ENCODE data around the gene RTP5.
"Not testable (repeated sequence)": the region's sequence is repeated elsewhere in the genome, so short reads cannot be mapped to it uniquely, and the experiment has no call there.

Gene RTP5

DNA sequence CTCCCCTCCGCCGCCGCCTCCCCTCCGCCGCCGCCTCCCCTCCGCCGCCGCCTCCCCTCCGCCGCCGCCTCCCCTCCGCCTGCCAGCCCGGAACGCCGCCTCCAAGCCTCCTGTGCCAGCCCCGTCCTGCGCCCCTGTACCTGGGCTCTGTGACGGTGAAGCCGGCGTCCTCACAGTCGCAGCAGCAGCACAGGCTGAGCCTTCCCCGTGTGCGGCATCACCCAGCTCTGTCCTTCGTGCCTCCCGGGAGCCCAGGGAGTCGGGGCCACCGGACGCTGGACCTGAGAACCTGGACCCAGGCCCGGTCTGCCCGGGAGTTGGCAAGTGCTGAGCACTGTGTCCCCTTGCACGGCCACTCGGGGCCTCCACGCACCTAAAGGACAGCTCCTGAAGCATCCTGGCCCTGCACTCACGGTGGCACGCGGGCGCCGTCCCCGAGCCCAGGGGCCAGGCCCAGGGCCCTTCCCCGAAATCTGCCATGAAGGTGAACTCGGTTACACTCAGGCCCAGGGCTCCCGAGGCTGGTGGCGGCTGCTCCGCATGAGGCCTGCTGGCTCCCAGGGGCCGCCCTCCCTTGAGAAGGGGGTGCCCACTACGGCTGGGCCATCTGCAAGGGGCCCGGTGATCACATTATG lies 32.9 kb downstream of the RTP5 start:
- Mint-ChIP-seq H3K27ac (no peak overlapping the region), H3K27me3 (ENCODE audit: low read depth) (peaks cover 28% of the 10 kb centered on the region), H3K9me3 (no peaks in the 10 kb centered on the region), H3K4me1 (peaks cover 39% of the 10 kb centered on the region), H3K4me3 (peak overlapping the region in 1 of 3 experiments; percentile 11), H3K36me3 (ENCODE audit: low read depth) (no peaks in the 10 kb centered on the region)
- TF ChIP-seq, protein P1, sequence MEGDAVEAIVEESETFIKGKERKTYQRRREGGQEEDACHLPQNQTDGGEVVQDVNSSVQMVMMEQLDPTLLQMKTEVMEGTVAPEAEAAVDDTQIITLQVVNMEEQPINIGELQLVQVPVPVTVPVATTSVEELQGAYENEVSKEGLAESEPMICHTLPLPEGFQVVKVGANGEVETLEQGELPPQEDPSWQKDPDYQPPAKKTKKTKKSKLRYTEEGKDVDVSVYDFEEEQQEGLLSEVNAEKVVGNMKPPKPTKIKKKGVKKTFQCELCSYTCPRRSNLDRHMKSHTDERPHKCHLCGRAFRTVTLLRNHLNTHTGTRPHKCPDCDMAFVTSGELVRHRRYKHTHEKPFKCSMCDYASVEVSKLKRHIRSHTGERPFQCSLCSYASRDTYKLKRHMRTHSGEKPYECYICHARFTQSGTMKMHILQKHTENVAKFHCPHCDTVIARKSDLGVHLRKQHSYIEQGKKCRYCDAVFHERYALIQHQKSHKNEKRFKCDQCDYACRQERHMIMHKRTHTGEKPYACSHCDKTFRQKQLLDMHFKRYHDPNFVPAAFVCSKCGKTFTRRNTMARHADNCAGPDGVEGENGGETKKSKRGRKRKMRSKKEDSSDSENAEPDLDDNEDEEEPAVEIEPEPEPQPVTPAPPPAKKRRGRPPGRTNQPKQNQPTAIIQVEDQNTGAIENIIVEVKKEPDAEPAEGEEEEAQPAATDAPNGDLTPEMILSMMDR (IDR thresholded peaks at IDR 0.05; ENCODE audit: unreplicated experiment in 3 of 3): no peak

DNA sequence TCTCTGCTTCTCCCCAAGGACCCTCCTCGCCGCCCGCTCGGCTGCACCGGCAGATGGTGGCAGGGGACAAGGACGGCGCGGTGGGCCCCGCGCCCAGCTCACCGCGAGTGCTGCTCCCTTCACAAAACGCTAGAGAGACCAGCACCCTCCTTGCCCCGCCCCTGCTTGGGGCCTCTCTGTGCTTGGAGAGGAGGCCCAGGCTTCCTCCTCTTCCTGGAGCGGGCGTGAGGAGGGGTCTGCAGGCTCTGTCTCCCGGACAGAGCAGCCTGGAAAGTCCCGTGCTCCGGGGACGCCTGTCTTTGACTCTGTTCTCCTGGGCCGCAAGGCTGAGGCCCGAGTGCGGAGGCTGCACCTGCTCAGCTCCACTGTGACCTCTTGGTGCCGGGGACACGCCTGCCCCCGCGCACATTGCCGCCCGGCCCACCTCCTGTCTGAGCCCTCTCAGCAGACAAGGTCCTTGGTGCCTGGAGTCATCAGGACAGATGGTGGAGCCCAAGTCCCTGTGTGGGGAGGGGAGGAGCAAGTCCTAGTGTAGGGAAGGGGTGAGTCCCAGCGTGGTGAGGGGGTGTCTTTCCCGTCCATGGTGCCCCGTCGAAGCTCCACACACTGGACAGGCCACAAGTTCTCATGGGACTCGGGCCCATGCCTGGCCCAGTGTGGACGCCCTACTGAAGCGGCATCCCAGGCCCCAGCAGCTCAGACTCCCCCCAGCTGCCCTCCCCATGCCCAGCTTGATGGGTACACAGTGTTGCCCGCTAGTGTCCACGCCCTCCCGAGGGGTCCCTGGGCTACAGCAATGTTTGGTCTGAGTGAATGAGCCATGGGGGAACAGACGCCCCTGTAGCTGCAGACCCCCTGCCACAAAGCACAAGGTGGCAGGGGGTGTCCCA lies 33.8 kb downstream of the RTP5 start:
- H3K4me3 Mint-ChIP-seq: no peak overlapping the region
- no peaks in the 10 kb centered on the region for H3K9me3 Mint-ChIP-seq
- H3K27me3 Mint-ChIP-seq (ENCODE audit: low read depth): peaks cover 22% of the 10 kb centered on the region
- no peaks in the 10 kb centered on the region for H3K36me3 Mint-ChIP-seq (ENCODE audit: low read depth)
- peaks cover 35% of the 10 kb centered on the region for H3K4me1 Mint-ChIP-seq
- TF ChIP-seq, protein P1 (IDR thresholded peaks at IDR 0.05; ENCODE audit: unreplicated experiment in 3 of 3): no peak
- no peak overlapping the region for H3K27ac Mint-ChIP-seq

DNA sequence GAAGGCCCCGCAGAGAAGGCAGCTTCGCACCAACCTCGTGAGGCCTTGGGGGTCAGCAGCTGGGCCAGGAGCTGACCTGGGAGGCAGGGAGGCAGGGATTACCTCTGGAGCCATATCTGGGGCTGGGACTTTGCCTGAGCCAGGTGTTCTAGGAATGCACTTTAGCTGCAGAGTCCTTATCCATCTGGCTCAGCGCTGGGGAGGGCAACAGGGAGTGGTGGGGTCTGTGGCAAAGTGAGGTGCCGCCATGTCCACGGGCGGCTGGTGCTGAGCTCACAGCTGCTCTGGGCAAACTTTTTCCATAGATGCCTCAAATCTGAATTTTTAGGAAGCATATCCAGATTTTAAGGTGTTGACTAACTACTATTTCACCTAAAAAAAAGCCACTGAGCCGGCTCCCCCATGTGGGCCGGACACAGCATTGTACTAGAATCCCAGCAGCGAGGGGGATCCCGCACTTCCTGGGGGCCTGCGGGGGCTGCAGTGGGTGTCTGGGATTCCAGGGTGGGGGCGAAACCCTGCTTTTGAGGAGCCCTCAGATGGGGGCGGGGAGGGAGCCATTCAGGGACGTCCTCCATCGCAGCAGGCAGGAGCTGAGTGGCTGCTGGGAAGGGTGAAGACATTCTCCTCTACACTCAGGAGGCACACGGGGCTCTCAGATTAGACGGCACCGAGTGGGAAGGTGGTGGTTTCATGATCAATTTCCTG lies 34.6 kb downstream of the RTP5 start:
- peaks cover 21% of the 10 kb centered on the region for H3K27me3 Mint-ChIP-seq (ENCODE audit: low read depth)
- H3K4me3 Mint-ChIP-seq: peak overlapping the region in 1 of 3 experiments; percentile 43
- no peak overlapping the region for H3K27ac Mint-ChIP-seq
- no peaks in the 10 kb centered on the region for H3K36me3 Mint-ChIP-seq (ENCODE audit: low read depth)
- H3K4me1 Mint-ChIP-seq: peaks cover 30% of the 10 kb centered on the region
- no peaks in the 10 kb centered on the region for H3K9me3 Mint-ChIP-seq
- TF ChIP-seq, protein P1 (IDR thresholded peaks at IDR 0.05; ENCODE audit: unreplicated experiment in 3 of 3): no peak

DNA sequence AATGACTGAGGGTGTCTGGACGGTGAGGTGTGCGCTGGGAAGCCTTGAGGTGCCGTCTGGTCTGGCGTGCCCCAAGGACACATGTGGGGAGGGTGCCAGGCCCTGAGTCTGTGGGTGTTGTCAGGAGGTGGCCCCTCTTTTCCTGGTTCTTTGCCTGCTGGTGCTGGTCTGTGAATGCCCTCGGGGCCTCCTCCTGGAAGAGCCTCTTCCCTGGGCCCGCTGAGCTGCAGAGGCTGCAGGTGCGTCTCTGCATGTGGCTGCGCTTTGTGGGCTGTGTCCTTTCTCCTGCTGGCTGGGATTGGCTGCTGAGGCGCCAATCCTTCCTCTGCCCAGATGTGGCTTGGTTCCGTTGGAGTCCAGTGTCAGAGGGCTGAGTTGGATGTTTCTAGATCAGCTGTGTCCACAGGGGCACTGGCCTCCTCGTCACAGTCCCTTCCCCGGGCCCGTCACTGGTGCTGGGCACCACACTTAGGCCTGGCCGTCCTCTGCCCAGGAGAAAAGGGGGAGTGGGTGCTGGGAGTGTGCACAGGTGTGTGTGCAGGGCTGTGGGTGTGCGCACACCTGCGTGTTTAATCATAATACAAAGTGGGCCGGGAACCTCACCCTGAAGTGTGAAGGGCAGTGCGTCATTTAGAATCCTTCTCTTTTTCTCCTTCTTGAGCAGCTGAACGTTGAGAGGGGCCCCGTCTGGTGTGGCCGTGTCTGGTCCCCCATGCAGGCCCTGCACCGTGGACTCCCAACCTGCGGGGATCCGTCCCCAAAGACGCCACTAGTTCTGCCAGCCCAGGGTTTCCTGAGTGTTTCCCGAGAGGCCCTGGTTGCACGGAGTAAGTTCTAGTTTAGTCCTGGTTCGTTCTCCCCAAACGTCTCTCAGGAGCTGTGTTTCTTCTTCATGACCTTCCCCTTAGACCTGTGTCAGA lies 35.5 kb downstream of the RTP5 start:
- Mint-ChIP-seq H3K27me3 (ENCODE audit: low read depth) (peaks cover 15% of the 10 kb centered on the region), H3K9me3 (no peaks in the 10 kb centered on the region), H3K4me3 (no peak overlapping the region), H3K36me3 (ENCODE audit: low read depth) (no peaks in the 10 kb centered on the region), H3K4me1 (peaks cover 21% of the 10 kb centered on the region), H3K27ac (no peak overlapping the region)
- TF ChIP-seq, protein P1 (IDR thresholded peaks at IDR 0.05; ENCODE audit: unreplicated experiment in 3 of 3): no peak

DNA sequence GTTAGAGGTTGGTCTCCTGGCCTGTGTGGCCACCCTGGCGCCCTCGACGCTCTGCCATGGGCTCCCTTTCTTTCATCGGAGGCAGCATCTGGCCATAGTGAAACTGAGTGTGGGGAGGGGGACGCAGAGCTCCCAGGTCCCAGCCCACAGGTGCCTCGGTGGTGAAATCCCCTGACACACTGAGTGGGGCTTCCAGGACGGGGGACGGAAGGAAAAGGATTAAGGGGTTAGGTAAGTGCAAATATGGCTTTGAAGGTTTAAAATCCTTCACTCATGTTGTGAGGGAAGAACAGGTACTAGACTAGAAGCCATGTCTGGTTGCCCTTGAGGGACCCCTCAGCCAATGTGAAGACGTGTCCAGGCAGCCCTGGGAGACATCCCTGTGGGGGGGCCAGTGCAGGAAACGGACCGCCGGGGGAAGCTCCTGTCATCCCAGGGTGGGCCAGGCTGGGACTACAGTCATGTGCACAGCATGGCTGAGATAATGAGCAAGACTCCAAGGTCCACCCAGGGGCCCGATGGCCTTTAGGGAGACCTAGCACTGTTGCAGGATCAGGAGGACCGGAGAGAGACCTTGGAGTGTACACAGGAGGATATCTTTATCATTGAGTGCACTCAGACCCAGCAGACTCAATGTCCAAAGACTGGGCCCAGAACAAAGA lies 36.3 kb downstream of the RTP5 start:
- H3K27ac Mint-ChIP-seq: peak overlapping the region in 1 of 3 experiments; percentile 33
- peaks cover 13% of the 10 kb centered on the region for H3K4me1 Mint-ChIP-seq
- H3K36me3 Mint-ChIP-seq (ENCODE audit: low read depth): peaks cover 6% of the 10 kb centered on the region
- H3K4me3 Mint-ChIP-seq: no peak overlapping the region
- H3K9me3 Mint-ChIP-seq: no peaks in the 10 kb centered on the region
- peaks cover 15% of the 10 kb centered on the region for H3K27me3 Mint-ChIP-seq (ENCODE audit: low read depth)
- TF ChIP-seq, protein P1 (IDR thresholded peaks at IDR 0.05; ENCODE audit: unreplicated experiment in 3 of 3): no peak

DNA sequence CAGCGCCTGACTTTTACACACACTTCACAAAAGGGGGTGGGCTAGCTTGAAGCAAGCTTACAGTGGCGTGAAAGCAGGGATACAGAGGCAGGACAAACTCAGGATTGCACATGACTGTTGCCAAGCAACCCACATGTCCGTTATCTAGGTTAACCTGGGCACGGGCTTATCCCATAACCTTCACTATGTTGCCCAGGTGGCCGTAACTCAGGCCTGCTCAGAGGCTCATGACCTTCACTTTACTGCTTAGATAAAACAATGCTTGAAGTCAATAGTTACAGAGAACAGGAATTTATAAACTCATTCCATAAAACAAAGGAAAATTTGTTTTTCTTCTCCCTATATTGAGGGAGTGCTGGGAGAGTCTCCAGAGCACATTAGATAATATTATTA lies 36.8 kb downstream of the RTP5 start:
- H3K27ac Mint-ChIP-seq: peak overlapping the region in 1 of 3 experiments; percentile 33
- peaks cover 11% of the 10 kb centered on the region for H3K36me3 Mint-ChIP-seq (ENCODE audit: low read depth)
- H3K4me1 Mint-ChIP-seq, H3K4me3 Mint-ChIP-seq, H3K9me3 Mint-ChIP-seq: not testable (repeated sequence)
- peaks cover 12% of the 10 kb centered on the region for H3K27me3 Mint-ChIP-seq (ENCODE audit: low read depth)

Measured in nephron (organoid).